Naive B cell (primary cell): Measurements from ENCODE around the gene KRT39. TPM values are rescaled to one million over a fixed set of nuclear protein-coding genes. Genes with fewer than 3 reads are reported as not detected.

Source experiments
- ATAC-seq, 2 donors: fragments of 150-1000 bp; cut with Tn5 transposase; 2 replicates each; pipeline ENCODE4 v1.10.0; 2021; ENCODE audit warnings: low read depth in 2 of 2, mild to moderate bottlenecking in 2 of 2, moderate library complexity in 2 of 2
- DNase-seq: peaks from one replicate; pipeline ENCODE4 v3.0.0; 2022
- H3K27ac Mint-ChIP-seq, 6 donors: one replicate each; pipeline ENCODE4 v1.8.0; 2020 to 2022; ENCODE audit warnings: mild to moderate bottlenecking in 6 of 6, mixed read lengths in 6 of 6, moderate library complexity in 5 of 6, inconsistent platforms in 2 of 6
- H3K27me3 Mint-ChIP-seq, 3 donors: one replicate each; pipeline ENCODE4 v1.8.0; 2021 to 2022; ENCODE audit warnings: mixed read lengths in 3 of 3, mild to moderate bottlenecking in 1 of 3
- H3K36me3 Mint-ChIP-seq, 2 donors: one replicate each; pipeline ENCODE4 v1.8.0; 2020 to 2022; ENCODE audit warnings: mixed read lengths in 2 of 2, inconsistent platforms in 1 of 2, mild to moderate bottlenecking in 1 of 2
- H3K4me1 Mint-ChIP-seq, 3 donors: one replicate each; pipeline ENCODE4 v1.8.0; 2020 to 2022; ENCODE audit warnings: mixed read lengths in 3 of 3, inconsistent platforms in 1 of 3, mild to moderate bottlenecking in 1 of 3, moderate library complexity in 1 of 3
- H3K4me3 Mint-ChIP-seq, 8 donors: one replicate each; pipeline ENCODE4 v1.8.0; 2020 to 2022; ENCODE audit warnings: mild to moderate bottlenecking in 8 of 8, mixed read lengths in 8 of 8, moderate library complexity in 8 of 8, inconsistent platforms in 2 of 8
- H3K9me3 Mint-ChIP-seq, 7 donors: one replicate each; pipeline ENCODE4 v1.8.0; 2020 to 2022; ENCODE audit warnings: mixed read lengths in 7 of 7, mild to moderate bottlenecking in 5 of 7, inconsistent platforms in 2 of 7, moderate library complexity in 1 of 7
- polyA plus RNA-seq, 6 donors: library from polyadenylated mRNA; unstranded; fragments of 300-500 nt; fragmentation: Illumina TruSeq; gene quantifications; one replicate each; pipeline ENCODE4 v1.2.3, GENCODE V29; 2021; ENCODE audit warnings: low read depth in 6 of 6

Gene KRT39
- polyA plus RNA-seq, 6 donors from 2014 or later = not detected

DNA sequence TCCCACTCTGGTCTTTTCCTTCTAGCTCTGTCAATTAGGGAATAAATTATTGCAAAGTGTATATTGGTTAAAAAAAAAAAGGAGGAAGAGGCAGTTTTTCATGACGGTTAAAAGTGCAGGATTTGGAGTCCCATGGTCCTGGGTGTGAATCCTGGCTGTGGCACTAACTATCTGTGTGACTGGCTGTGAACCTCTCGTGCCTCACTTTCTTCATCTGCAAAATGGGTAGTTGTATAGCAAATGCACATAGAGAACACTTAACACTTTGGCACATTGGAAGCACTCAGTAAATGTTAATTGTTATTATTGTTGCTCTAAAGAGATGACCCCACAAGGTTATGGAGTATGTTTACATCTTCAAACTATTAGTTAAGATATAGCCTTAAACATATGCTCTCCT lies 18.8 kb downstream of the KRT39 start:
- Mint-ChIP-seq H3K4me3 (no peak overlapping the region), H3K27ac (no peak overlapping the region), H3K9me3 (no peaks in the 10 kb centered on the region), H3K27me3 (peaks cover 40 to 91% (median 79%) of the 10 kb centered on the region in 3 donors), H3K4me1 (peaks cover 0 to 7% (median 0%) of the 10 kb centered on the region in 3 donors), H3K36me3 (peaks cover 5 to 8% of the 10 kb centered on the region in 2 donors)
- ATAC-seq (no peak), DNase-seq (no peak)

DNA sequence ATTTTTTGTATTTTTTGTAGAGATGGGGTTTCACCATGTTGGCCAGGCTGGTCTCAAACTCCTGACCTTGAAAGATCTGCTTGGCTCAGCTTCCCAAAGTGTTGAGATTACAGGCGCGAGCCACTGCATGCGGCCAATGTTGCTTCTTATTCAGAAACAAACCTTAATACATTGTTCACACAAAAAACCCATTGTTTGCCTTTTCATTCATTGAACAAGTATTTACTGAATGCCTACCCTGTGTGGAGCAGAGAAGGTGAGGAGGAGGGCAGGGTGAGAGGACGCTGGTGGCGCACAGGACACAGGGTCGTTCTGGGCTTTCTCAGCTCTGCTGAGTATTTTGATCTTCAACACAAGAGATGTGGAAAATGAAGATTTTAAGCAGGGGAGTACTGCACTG lies 21.3 kb downstream of the KRT39 start:
- DNase-seq (no peak), ATAC-seq (no peak)
- Mint-ChIP-seq H3K4me3 (no peak overlapping the region), H3K36me3 (peaks cover 5 to 16% of the 10 kb centered on the region in 2 donors), H3K4me1 (peaks cover 0 to 7% (median 7%) of the 10 kb centered on the region in 3 donors), H3K9me3 (peaks cover 0 to 7% (median 0%) of the 10 kb centered on the region in 7 donors), H3K27me3 (peaks cover 40 to 74% (median 72%) of the 10 kb centered on the region in 3 donors), H3K27ac (no peak overlapping the region)

DNA sequence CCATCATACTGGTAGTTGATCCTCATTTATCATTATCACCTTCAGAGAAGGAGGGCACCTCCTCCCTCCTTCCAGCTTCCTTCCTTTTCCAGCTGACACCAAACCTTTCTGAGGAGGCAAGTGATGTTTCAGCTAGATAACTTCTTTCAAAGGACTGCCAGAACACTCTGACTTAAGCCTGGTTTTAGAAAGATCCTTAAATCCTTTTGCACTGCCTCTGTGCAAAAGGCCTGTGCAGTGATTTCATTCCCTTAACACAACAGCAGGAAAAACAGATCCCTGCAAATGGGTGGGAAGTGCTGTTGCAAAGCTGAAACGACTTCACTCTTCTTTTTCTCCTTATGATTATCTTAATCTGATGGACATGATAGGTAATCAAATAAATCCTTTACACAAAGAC lies 22.2 kb downstream of the KRT39 start:
- peaks cover 0 to 7% (median 7%) of the 10 kb centered on the region in 3 donors for H3K4me1 Mint-ChIP-seq
- peaks cover 36 to 67% (median 63%) of the 10 kb centered on the region in 3 donors for H3K27me3 Mint-ChIP-seq
- H3K27ac Mint-ChIP-seq = no peak overlapping the region
- H3K4me3 Mint-ChIP-seq = no peak overlapping the region
- peaks cover 5 to 16% of the 10 kb centered on the region in 2 donors for H3K36me3 Mint-ChIP-seq
- ATAC-seq (no peak), DNase-seq (no peak)
- peaks cover 0 to 7% (median 0%) of the 10 kb centered on the region in 7 donors for H3K9me3 Mint-ChIP-seq

DNA sequence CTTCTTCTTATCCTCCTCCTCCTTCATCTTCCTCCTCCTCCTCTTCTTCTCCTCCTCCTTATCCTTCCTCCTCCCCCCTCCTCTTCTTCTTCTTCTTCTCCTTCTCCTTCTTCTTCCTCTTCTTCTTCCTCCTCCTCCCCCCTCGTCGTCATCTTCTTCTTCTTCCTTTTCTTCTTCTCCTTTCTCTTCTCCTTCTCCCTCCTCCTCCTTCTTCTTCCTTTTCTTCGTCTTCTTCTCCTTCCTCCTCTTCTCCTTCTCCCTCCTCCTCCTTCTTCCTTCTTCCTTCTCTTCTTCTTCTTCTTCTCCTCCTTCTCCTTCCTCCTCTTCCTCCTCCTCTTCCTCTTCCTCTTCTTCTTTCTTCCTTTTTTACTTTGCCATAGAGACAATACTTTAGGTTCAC lies 24.2 kb downstream of the KRT39 start:
- ATAC-seq = no peak
- peak overlapping the region in 2 of 6 donors; percentile 76 to 96 for H3K27ac Mint-ChIP-seq
- H3K9me3 Mint-ChIP-seq = peaks cover 0 to 7% (median 0%) of the 10 kb centered on the region in 7 donors
- peaks cover 0 to 7% (median 0%) of the 10 kb centered on the region in 3 donors for H3K4me1 Mint-ChIP-seq
- H3K27me3 Mint-ChIP-seq = peaks cover 29 to 63% (median 54%) of the 10 kb centered on the region in 3 donors
- no peak overlapping the region for H3K4me3 Mint-ChIP-seq
- DNase-seq = no peak
- H3K36me3 Mint-ChIP-seq = peaks cover 5 to 16% of the 10 kb centered on the region in 2 donors

DNA sequence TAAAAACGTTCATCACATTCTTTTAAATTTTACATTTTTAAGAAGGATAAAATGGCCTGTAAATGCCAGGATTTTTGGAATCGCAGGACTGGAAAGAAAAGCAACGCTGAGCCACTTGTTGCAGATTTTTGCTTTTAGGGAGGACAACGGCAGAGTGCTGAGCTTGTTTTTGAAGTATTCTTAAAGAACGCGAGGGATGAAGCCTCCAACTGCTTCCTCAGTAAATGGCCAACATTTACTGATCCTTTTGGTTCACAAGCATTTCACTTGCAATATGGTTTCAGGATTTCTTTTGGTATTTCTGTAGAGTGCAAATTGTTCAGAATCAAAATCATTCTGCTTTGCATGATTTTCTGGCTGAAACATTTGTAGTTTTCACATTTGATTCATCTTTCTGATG lies 26.5 kb downstream of the KRT39 start:
- H3K27me3 Mint-ChIP-seq = peaks cover 18 to 59% (median 44%) of the 10 kb centered on the region in 3 donors
- ATAC-seq = no peak
- peaks cover 5 to 16% of the 10 kb centered on the region in 2 donors for H3K36me3 Mint-ChIP-seq
- H3K4me3 Mint-ChIP-seq = no peak overlapping the region
- H3K4me1 Mint-ChIP-seq = peaks cover 0 to 7% (median 0%) of the 10 kb centered on the region in 3 donors
- DNase-seq = no peak
- no peak overlapping the region for H3K27ac Mint-ChIP-seq
- H3K9me3 Mint-ChIP-seq = peaks cover 0 to 7% (median 0%) of the 10 kb centered on the region in 7 donors

DNA sequence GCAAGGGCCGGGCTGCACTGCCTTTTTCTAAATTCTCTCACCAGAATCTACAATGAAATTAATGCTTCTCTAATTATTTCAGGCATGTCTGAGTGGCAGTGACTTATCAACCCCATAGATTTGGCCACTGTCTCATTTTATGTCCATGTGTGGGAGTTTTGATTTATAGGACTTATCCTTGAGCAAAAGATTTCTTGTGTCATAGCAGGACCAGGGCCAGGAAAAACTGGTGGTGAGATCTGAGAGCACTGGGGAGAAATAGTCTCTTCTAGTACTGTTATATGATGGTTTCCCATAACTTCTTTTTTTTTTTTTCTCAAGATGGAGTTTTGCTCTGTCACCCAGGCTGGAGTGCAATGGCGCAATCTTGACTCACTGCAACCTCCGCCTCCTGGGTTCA lies 27.8 kb downstream of the KRT39 start:
- H3K36me3 Mint-ChIP-seq = peaks cover 0 to 10% of the 10 kb centered on the region in 2 donors

DNA sequence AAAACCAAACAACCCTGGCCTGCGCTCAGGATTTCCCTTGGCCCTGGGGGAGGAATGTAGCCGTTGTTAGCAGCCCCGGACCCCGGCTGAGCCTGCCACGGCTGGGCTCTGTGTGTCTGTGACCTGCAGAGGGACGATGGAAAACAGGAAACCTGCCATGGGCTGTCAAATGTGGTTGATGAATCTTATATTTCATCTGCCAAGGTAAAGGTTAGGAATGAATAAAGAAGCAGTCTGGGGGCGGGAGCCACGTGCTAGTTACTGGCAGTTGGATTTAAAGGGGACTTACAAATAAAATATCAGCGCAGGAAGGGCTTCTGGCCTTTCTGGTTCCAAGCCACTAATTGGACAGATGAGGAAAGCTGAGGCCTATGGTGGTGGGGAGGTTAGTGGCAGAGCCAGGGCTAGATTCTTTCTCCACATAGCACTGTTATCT lies 29.3 kb downstream of the KRT39 start, which contains the start of gene KRT23:
TSS of gene KRT23 (minus strand) at position 263 of the 436 bp plus-strand sequence. CDS start 1,043 bp downstream, outside the sequence.
- Mint-ChIP-seq H3K4me3 (no peak within 1 kb of the TSS), H3K27ac (peak within 1 kb of the TSS in 1 of 6 donors; percentile 3), H3K9me3 (peaks cover 0 to 2% (median 0%) of the 10 kb centered on the region in 7 donors), H3K27me3 (peaks cover 15 to 56% (median 50%) of the 10 kb centered on the region in 3 donors), H3K4me1 (peaks cover 0 to 1% (median 0%) of the 10 kb centered on the region in 3 donors), H3K36me3 (peaks cover 0 to 3% of the 10 kb centered on the region in 2 donors)
- no peak for ATAC-seq
- no peak for DNase-seq

More for the DNA sequence above, 27.8 kb downstream of the KRT39 start:
- H3K27ac Mint-ChIP-seq = no peak overlapping the region
- DNase-seq (no peak), ATAC-seq (no peak)
- peaks cover 0 to 7% (median 0%) of the 10 kb centered on the region in 7 donors for H3K9me3 Mint-ChIP-seq
- peaks cover 0 to 7% (median 0%) of the 10 kb centered on the region in 3 donors for H3K4me1 Mint-ChIP-seq
- peaks cover 21 to 54% (median 43%) of the 10 kb centered on the region in 3 donors for H3K27me3 Mint-ChIP-seq
- no peak overlapping the region for H3K4me3 Mint-ChIP-seq

DNA sequence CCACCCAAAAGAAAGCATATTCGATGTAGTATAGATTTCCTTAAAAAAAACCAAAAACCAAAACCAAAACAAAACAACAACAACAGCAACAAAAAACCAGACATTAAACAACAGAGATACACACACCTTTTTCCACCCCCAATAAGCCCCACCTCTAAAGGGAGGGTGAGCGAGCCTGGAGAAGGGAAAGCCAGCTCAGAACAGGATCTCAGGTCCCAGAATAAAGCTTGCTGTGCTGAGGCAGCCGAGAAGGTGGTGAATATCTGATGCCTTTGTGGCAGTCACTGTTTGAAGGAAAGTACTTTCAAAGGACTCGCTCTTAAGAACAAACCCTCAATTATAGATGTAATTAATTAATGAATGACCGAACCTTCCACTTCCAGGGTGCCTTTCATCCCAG lies 29.8 kb downstream of the KRT39 start:
- peaks cover 15 to 53% (median 46%) of the 10 kb centered on the region in 3 donors for H3K27me3 Mint-ChIP-seq
- H3K27ac Mint-ChIP-seq = peak overlapping the region in 1 of 6 donors; percentile 3
- no peaks in the 10 kb centered on the region for H3K4me1 Mint-ChIP-seq

DNA sequence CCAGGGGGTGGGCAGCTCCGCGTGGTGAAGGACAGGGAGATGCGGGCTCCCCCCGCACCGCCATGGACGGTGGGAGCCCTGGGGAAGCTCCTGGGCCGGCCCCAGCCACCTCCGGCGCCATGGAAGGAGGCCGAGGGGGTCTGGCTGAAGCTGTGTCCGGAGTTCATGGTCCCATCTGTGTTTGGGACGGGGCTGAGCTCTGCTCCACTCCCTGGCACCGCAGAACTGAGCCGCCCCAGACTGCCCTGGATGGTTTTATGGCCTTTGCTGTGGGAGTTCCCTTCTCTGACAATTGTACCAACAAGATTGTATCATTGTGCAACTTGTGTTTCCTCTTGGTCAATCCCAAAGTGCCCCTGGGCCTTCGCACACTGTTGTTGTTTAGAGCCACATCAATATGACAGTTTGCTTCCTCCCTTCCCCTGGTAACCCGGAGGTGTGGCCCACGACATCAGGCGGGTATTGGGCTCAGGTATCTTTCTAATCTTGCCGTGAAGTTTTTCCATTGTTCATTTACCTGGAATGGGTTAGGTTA lies 30.2 kb downstream of the KRT39 start:
- ATAC-seq (no peak), DNase-seq (no peak)
- no peak overlapping the region for H3K27ac Mint-ChIP-seq
- no peaks in the 10 kb centered on the region for H3K4me1 Mint-ChIP-seq
- no peaks in the 10 kb centered on the region for H3K36me3 Mint-ChIP-seq
- no peak overlapping the region for H3K4me3 Mint-ChIP-seq
- peaks cover 15 to 53% (median 46%) of the 10 kb centered on the region in 3 donors for H3K27me3 Mint-ChIP-seq
- no peaks in the 10 kb centered on the region for H3K9me3 Mint-ChIP-seq

More for the DNA sequence above, 29.8 kb downstream of the KRT39 start:
- H3K36me3 Mint-ChIP-seq = no peaks in the 10 kb centered on the region
- H3K9me3 Mint-ChIP-seq = no peaks in the 10 kb centered on the region
- DNase-seq (no peak), ATAC-seq (no peak)
- H3K4me3 Mint-ChIP-seq = no peak overlapping the region

DNA sequence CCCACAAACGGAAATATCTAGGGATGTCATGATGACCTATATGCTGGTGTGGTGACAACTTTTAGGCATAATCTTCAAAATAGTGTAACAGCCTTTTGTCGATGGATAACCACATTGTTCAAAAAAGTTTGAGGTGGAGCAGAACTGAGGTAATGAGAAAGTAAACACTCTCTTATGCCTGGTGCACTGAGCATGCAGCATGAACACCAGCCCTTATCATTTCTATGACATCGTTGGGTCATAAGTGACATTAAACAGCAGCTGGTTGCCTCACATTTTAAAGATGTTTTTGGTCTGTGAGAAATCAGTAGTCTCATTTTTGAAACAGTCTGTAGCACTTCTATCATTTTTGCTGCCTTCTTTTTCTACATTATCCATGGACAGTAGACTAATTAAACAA lies 31.1 kb downstream of the KRT39 start:
- peak overlapping the region in 1 of 6 donors; percentile 47 for H3K27ac Mint-ChIP-seq
- no peak overlapping the region for H3K4me3 Mint-ChIP-seq
- no peak for DNase-seq
- no peaks in the 10 kb centered on the region for H3K36me3 Mint-ChIP-seq
- ATAC-seq = no peak
- H3K27me3 Mint-ChIP-seq = peaks cover 15 to 53% (median 46%) of the 10 kb centered on the region in 3 donors
- H3K9me3 Mint-ChIP-seq = no peaks in the 10 kb centered on the region
- H3K4me1 Mint-ChIP-seq = no peaks in the 10 kb centered on the region

DNA sequence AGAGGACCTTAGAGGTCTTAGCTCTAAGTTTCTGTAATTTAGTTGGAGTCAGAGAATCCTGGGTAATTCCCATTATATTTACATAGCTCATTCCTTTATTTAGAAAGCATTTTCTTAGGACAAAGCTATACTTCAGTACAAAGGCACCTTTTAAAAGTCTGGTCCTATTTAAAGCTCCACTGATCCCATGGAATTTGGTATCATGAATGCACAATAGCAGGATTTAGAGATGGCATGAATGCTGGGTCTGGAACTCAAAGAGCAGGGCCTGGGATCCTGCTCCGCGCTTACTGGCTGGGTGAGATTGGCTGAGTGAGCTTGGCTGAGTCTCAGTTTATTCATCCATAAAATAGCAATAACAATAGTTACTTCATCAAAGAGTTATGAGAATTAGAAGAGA lies 34.1 kb downstream of the KRT39 start:
- Mint-ChIP-seq H3K4me1 (no peaks in the 10 kb centered on the region), H3K27ac (peak overlapping the region in 1 of 6 donors; percentile 37), H3K4me3 (no peak overlapping the region), H3K9me3 (no peaks in the 10 kb centered on the region), H3K27me3 (peaks cover 25 to 48% (median 40%) of the 10 kb centered on the region in 3 donors), H3K36me3 (no peaks in the 10 kb centered on the region)
- DNase-seq (no peak), ATAC-seq (no peak)

DNA sequence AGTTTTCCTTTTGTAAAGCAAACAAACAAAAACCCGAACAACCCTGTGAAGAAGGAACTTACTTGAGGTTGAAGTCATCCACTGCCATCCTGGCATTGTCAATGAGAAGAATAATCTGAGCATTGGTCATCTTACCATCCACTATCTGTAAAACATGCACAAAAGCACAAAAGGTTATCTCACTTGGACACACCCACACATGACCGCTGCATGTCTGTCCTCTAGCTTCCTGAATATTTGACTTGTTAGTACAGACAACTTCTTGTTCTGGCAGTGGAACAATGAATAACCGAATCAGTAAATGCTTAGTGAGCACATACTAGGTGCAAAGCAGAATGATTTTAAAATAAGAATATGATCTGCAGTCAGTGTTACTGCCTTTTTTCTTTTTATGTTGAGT lies 35.4 kb downstream of the KRT39 start:
- Mint-ChIP-seq H3K36me3 (no peaks in the 10 kb centered on the region), H3K9me3 (no peaks in the 10 kb centered on the region), H3K27me3 (peaks cover 34 to 51% (median 45%) of the 10 kb centered on the region in 3 donors), H3K4me3 (no peak overlapping the region), H3K27ac (peak overlapping the region in 1 of 6 donors; percentile 7), H3K4me1 (no peaks in the 10 kb centered on the region)
- ATAC-seq (no peak), DNase-seq (no peak)

DNA sequence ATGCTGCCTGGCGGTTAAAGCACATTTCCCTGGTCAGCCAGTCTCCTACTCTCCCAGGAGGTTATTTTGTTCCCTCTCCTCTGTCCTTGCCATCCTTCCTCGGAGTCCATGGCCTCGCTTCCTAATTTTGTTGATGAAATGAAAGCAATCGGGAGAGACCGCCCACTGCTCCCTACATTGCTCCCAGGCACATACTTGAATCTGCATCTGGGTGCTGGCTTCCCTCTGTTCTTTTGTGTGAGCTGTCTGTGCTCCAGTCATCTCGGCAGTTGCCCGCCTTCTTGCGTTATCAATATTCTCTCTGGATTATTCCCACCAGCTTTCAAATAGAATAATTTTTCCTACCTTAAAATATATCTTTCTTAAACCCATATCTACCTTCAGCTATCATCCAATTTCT lies 40.4 kb downstream of the KRT39 start:
- DNase-seq = no peak
- Mint-ChIP-seq H3K4me3 (peak overlapping the region in 1 of 8 donors; percentile 85), H3K9me3 (no peaks in the 10 kb centered on the region), H3K27ac (no peak overlapping the region), H3K36me3 (no peaks in the 10 kb centered on the region), H3K4me1 (no peaks in the 10 kb centered on the region), H3K27me3 (peaks cover 29 to 52% (median 41%) of the 10 kb centered on the region in 3 donors)
- ATAC-seq = no peak

DNA sequence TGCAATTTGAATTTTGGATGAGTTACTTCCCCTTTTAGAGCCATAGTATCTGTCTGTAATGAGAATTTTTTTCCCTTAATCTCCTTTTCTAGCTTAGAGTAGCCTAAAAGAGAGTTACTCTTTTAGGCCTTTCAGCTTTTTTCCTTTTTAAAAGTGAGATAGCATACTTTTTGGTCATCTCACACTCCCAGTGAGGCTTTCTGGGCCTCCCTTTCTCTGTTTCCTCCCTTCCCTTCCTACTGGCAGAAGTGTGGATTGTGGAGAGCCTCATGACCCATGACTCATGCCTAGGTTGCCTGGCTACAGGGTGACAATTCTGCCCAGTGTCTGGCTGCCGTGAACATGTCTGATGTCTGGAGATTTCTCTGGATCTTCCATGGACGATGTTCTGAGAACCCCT lies 44.5 kb downstream of the KRT39 start:
- H3K27me3 Mint-ChIP-seq = peaks cover 21 to 52% (median 30%) of the 10 kb centered on the region in 3 donors
- H3K9me3 Mint-ChIP-seq = no peaks in the 10 kb centered on the region
- H3K27ac Mint-ChIP-seq = peak overlapping the region in 2 of 6 donors; percentile 7 to 50
- ATAC-seq (no peak), DNase-seq (no peak)
- no peak overlapping the region for H3K4me3 Mint-ChIP-seq
- H3K36me3 Mint-ChIP-seq = no peaks in the 10 kb centered on the region
- H3K4me1 Mint-ChIP-seq = no peaks in the 10 kb centered on the region
